ENCODE results near the gene DYNLRB1. TPM values are rescaled to one million over a fixed set of nuclear protein-coding genes. Genes with fewer than 3 reads are reported as not detected.
A peak's percentile ranks its signal among the peaks of the same experiment; 100 is the strongest.
"Not testable (repeated sequence)": the region's sequence is repeated elsewhere in the genome, so short reads cannot be mapped to it uniquely, and the experiment has no call there.

The DYNLRB1 gene
- total RNA-seq, 1 donor from 2014 or later, result 104 TPM

DNA sequence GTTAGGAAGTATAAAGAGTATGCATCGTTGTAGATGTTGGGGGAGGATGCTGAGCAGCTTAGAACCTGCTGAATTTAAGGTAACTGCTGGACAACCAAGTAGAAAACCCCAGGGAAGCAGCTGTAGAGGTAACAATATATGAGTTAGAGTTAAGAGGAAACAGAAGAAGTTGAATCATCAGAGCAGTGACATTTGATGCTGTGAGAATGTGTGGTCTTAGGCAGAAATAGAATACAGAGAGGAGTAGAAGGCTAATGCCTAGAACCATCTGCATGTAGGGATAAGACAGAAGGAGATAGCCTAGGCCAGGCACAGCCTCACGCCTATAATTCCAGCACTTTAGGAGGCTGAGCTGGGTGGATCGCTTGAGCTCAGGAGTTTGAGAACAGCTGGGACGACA lies 22.6 kb upstream of the DYNLRB1 start:
- H3K9me3 Mint-ChIP-seq, result no peaks in the 10 kb centered on the region
- no peak overlapping the region for H3K4me3 Mint-ChIP-seq
- peaks cover 52% of the 10 kb centered on the region for H3K36me3 Mint-ChIP-seq (ENCODE audit: low read depth)
- no peaks in the 10 kb centered on the region for H3K27me3 Mint-ChIP-seq (ENCODE audit: insufficient read depth)
- H3K4me1 Mint-ChIP-seq (ENCODE audit: low read depth), result no peaks in the 10 kb centered on the region
- H3K27ac Mint-ChIP-seq, result no peak overlapping the region
- DNase-seq (ENCODE audit: low spot score), result no peak
- intact Hi-C loops (cut with micrococcal nuclease), result no loop called here

DNA sequence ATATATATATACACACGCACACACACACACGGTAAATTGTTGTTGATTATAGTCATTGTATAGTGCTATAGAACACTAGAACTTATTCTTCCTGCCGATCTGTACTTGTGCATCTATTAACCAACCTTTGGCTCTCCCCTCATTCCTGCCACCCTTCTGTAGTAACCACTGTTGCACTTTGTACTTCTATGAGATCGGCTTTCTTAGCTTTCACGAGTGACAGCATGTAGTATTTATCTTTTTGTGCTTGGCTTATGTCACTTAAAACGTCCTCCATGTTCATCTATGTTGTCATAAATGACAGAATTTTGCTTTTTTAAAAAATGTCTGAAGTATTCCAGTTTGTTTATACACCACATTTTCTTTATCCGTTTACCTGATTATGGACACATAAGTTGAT lies 20.9 kb upstream of the DYNLRB1 start:
- DNase-seq (ENCODE audit: low spot score), result no peak
- intact Hi-C loops (cut with micrococcal nuclease), result no loop called here
- H3K36me3 Mint-ChIP-seq (ENCODE audit: low read depth), result peaks cover 52% of the 10 kb centered on the region
- H3K27ac Mint-ChIP-seq, result no peak overlapping the region
- peaks cover 1% of the 10 kb centered on the region for H3K9me3 Mint-ChIP-seq
- H3K27me3 Mint-ChIP-seq (ENCODE audit: insufficient read depth), result no peaks in the 10 kb centered on the region
- no peaks in the 10 kb centered on the region for H3K4me1 Mint-ChIP-seq (ENCODE audit: low read depth)
- no peak overlapping the region for H3K4me3 Mint-ChIP-seq

- no peak overlapping the region for H3K27ac Mint-ChIP-seq
- no peaks in the 10 kb centered on the region for H3K4me1 Mint-ChIP-seq (ENCODE audit: low read depth)
- DNase-seq (ENCODE audit: low spot score), result no peak
- H3K36me3 Mint-ChIP-seq (ENCODE audit: low read depth), result peaks cover 56% of the 10 kb centered on the region
- peaks cover 7% of the 10 kb centered on the region for H3K9me3 Mint-ChIP-seq
- no peaks in the 10 kb centered on the region for H3K27me3 Mint-ChIP-seq (ENCODE audit: insufficient read depth)
- H3K4me3 Mint-ChIP-seq, result no peak overlapping the region
- intact Hi-C loops (cut with micrococcal nuclease), result no loop called here
Measured at GRCh38 chr20:34495916-34496315, 20.3 kb upstream of the DYNLRB1 start.

DNA sequence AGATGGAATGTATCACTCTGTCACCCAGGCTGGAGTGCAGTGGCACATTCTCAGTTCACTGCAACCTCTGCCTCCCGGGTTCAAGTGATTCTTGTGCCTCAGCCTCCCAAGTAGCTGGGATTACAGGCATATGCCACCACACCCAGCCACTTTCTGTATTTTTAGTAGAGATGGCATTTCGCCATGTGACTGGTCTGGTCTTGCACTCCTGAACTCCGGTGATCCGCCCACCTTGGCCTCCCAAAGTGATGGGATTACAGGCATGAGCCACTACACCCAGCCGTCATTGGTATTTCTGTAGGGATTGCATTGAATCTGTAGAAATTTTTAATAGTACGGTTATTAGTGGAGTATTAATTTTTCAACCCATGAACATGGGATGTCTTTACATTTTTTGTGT lies 18.6 kb upstream of the DYNLRB1 start:
- DNase-seq (ENCODE audit: low spot score); H3K27ac Mint-ChIP-seq; H3K9me3 Mint-ChIP-seq; H3K4me3 Mint-ChIP-seq; H3K27me3 Mint-ChIP-seq (ENCODE audit: insufficient read depth); intact Hi-C loops (cut with micrococcal nuclease); H3K4me1 Mint-ChIP-seq (ENCODE audit: low read depth): not testable (repeated sequence)
- peaks cover 56% of the 10 kb centered on the region for H3K36me3 Mint-ChIP-seq (ENCODE audit: low read depth)

DNA sequence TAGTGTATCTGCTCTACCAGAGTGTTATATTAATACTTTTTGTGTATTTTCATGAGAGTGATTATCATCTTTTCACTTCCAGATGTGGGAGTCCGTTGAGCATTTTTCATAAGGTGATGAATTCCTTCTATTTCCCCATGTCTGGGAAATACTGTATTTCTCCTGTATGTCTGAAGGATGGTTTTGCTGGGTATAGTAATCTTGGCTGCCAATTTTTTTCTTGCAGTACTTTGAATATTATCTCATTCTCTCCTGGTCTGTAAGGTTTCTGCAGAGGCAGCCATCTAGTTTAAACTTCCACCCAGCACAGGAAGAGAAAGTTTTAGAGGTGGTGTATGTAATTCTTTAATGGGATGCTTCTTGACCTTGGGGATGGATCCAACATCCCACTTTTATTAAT lies 15.4 kb upstream of the DYNLRB1 start:
- Mint-ChIP-seq H3K36me3 (ENCODE audit: low read depth) (peaks cover 40% of the 10 kb centered on the region), H3K4me1 (ENCODE audit: low read depth) (no peaks in the 10 kb centered on the region), H3K4me3 (no peak overlapping the region), H3K27ac (no peak overlapping the region), H3K27me3 (ENCODE audit: insufficient read depth) (no peaks in the 10 kb centered on the region), H3K9me3 (peaks cover 8% of the 10 kb centered on the region)
- no peak for DNase-seq (ENCODE audit: low spot score)
- intact Hi-C loops (cut with micrococcal nuclease), result no loop called here

- Mint-ChIP-seq H3K36me3 (ENCODE audit: low read depth) (peaks cover 21% of the 10 kb centered on the region), H3K27ac (peak overlapping the region; percentile 30), H3K4me1 (ENCODE audit: low read depth) (no peaks in the 10 kb centered on the region), H3K9me3 (no peaks in the 10 kb centered on the region), H3K4me3 (no peak overlapping the region), H3K27me3 (ENCODE audit: insufficient read depth) (no peaks in the 10 kb centered on the region)
- no peak for DNase-seq (ENCODE audit: low spot score)
- intact Hi-C loops (cut with micrococcal nuclease), result no loop called here
Measured at GRCh38 chr20:34506480-34506879, 9.7 kb upstream of the DYNLRB1 start.

GRCh38 chr20:34507702-34508413 lies 8.4 kb upstream of the DYNLRB1 start:
- Mint-ChIP-seq H3K36me3 (ENCODE audit: low read depth) (peaks cover 22% of the 10 kb centered on the region), H3K4me3 (no peak overlapping the region), H3K27ac (no peak overlapping the region), H3K9me3 (no peaks in the 10 kb centered on the region), H3K4me1 (ENCODE audit: low read depth) (no peaks in the 10 kb centered on the region), H3K27me3 (ENCODE audit: insufficient read depth) (no peaks in the 10 kb centered on the region)
- intact Hi-C loops (cut with micrococcal nuclease), result no loop called here
- no peak for DNase-seq (ENCODE audit: low spot score)

- H3K27me3 Mint-ChIP-seq (ENCODE audit: insufficient read depth), result no peaks in the 10 kb centered on the region
- peaks cover 21% of the 10 kb centered on the region for H3K4me1 Mint-ChIP-seq (ENCODE audit: low read depth)
- DNase-seq (ENCODE audit: low spot score), result no peak
- intact Hi-C loops (cut with micrococcal nuclease), result no loop called here
- H3K27ac Mint-ChIP-seq, result no peak overlapping the region
- H3K9me3 Mint-ChIP-seq, result no peaks in the 10 kb centered on the region
- peaks cover 20% of the 10 kb centered on the region for H3K36me3 Mint-ChIP-seq (ENCODE audit: low read depth)
- H3K4me3 Mint-ChIP-seq, result no peak overlapping the region
Measured at GRCh38 chr20:34510575-34510974, 5.6 kb upstream of the DYNLRB1 start.

GRCh38 chr20:34511891-34512265 lies 4.3 kb upstream of the DYNLRB1 start:
- Mint-ChIP-seq H3K9me3 (no peaks in the 10 kb centered on the region), H3K4me3 (no peak overlapping the region), H3K27ac (no peak overlapping the region), H3K4me1 (ENCODE audit: low read depth) (peaks cover 22% of the 10 kb centered on the region), H3K27me3 (ENCODE audit: insufficient read depth) (no peaks in the 10 kb centered on the region), H3K36me3 (ENCODE audit: low read depth) (peaks cover 17% of the 10 kb centered on the region)
- DNase-seq (ENCODE audit: low spot score), result no peak
- intact Hi-C loops (cut with micrococcal nuclease), result no loop called here

DNA sequence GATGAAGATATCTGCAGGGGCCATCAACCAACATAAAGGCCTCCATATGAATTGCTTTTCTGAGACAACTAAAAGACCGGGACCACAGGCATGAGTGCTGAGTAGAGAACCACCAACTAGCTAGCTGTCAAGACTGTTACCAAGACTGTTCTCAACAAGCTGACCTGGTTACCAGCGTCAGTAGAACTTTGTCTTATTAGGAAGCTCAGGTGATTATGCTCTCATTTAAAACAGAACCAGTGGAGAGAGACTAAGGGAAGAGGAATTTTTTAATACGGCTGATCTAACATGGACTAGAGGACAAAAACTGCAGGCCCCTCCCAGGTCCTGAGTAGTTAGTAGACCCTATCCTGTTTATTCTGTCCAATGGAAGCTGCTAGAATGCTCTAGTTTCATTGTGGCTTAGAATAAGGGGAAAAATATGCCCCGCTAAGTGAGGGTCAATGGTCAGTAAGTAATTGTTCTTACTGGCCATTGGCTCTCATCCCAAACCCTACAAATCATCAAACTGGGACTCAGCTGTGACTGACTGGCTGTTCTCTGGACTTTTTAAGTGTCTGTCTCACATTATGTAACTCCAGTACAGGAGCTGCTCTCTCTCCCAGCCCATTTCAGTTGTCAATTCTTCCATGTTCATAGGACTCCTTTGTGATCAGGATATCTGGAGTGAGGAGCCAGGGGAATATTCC lies 3.8 kb upstream of the DYNLRB1 start:
- peaks cover 22% of the 10 kb centered on the region for H3K4me1 Mint-ChIP-seq (ENCODE audit: low read depth)
- intact Hi-C loops (cut with micrococcal nuclease), result no loop called here
- no peak for DNase-seq (ENCODE audit: low spot score)
- H3K27ac Mint-ChIP-seq, result no peak overlapping the region
- H3K36me3 Mint-ChIP-seq (ENCODE audit: low read depth), result peaks cover 16% of the 10 kb centered on the region
- no peaks in the 10 kb centered on the region for H3K27me3 Mint-ChIP-seq (ENCODE audit: insufficient read depth)
- H3K9me3 Mint-ChIP-seq, result no peaks in the 10 kb centered on the region
- no peak overlapping the region for H3K4me3 Mint-ChIP-seq

DNA sequence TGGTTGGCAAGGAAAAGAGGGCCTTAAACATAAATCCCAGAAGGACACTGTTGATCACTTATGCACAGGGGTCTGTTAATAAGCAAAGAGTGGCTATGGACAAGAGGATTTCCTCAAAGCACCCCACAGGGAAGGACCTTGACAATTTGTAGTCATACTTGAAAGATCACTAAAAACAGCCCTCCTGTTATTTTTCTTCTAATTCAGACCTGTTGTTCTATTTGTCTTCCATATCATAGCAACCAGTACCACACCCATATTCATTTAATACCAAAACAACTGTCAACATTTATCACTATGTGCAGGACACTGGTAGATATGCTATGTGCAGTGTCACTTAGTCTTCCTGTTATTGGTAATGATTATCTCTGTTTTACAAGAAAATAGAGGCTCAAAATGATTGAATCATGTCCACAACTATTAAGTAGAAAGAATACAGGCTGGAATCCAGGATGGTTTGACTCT lies 3.2 kb upstream of the DYNLRB1 start:
- H3K4me1 Mint-ChIP-seq (ENCODE audit: low read depth), result peaks cover 26% of the 10 kb centered on the region
- no peaks in the 10 kb centered on the region for H3K27me3 Mint-ChIP-seq (ENCODE audit: insufficient read depth)
- no peak overlapping the region for H3K27ac Mint-ChIP-seq
- no peak for DNase-seq (ENCODE audit: low spot score)
- intact Hi-C loops (cut with micrococcal nuclease), result no loop called here
- no peaks in the 10 kb centered on the region for H3K9me3 Mint-ChIP-seq
- peaks cover 12% of the 10 kb centered on the region for H3K36me3 Mint-ChIP-seq (ENCODE audit: low read depth)
- H3K4me3 Mint-ChIP-seq, result peak overlapping the region; percentile 12

DNA sequence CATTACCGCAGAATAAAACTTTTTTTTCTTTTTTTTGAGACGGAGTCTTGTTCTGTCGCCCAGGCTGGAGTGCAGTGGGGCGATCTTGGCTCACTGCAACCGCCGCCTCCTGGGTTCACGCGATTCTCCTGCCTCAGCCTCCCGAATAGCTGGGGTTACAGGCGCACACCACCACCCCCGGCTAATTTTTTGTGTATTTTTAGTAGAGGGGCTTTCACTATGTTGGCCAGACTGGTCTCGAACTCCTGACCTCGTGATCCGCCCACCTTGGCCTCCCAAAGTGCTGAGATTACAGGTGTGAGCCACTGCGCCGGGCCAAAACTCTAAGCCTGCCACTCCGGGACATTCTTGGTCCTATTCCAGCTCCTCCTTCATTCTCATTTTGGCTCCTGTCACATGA lies 2.2 kb upstream of the DYNLRB1 start:
- intact Hi-C loops (cut with micrococcal nuclease), result not testable (repeated sequence)

GRCh38 chr20:34514897-34515483 lies 1.2 kb upstream of the DYNLRB1 start:
- no peak for DNase-seq (ENCODE audit: low spot score)
- Mint-ChIP-seq H3K4me3 (peak overlapping the region; percentile 95), H3K27me3 (ENCODE audit: insufficient read depth) (no peaks in the 10 kb centered on the region), H3K36me3 (ENCODE audit: low read depth) (peaks cover 10% of the 10 kb centered on the region), H3K9me3 (no peaks in the 10 kb centered on the region), H3K4me1 (ENCODE audit: low read depth) (peaks cover 35% of the 10 kb centered on the region), H3K27ac (peak overlapping the region; percentile 96)
- intact Hi-C loops (cut with micrococcal nuclease), result loop anchor here (1.0 to 5.0 kb wide), 3 partner anchors 152 to 523 kb away; partner anchors contain the start of genes AHCY, ITCH and RALY

More for the DNA sequence above, 2.2 kb upstream of the DYNLRB1 start:
- not testable (repeated sequence) for H3K27ac Mint-ChIP-seq; H3K27me3 Mint-ChIP-seq (ENCODE audit: insufficient read depth); DNase-seq (ENCODE audit: low spot score); H3K4me3 Mint-ChIP-seq; H3K9me3 Mint-ChIP-seq; H3K36me3 Mint-ChIP-seq (ENCODE audit: low read depth)
- H3K4me1 Mint-ChIP-seq (ENCODE audit: low read depth), result peaks cover 35% of the 10 kb centered on the region
